WERI-Rb-1 (cell line): ENCODE data around the gene KLC1.

Experiments
- DNase-seq: peaks from one replicate; pipeline ENCODE4 v3.0.0-alpha.2; 2020
- H3K27ac ChIP-seq: fragments of 250-450 bp; sonication (Bioruptor Pico); 2 replicates; pipeline ENCODE4 v1.5.1; 2020; ENCODE audit warnings: mild to moderate bottlenecking, moderate library complexity
- H3K27me3 ChIP-seq: fragments of 250-450 bp; sonication (Bioruptor Pico); 2 replicates; pipeline ENCODE4 v1.5.1; 2021; ENCODE audit warnings: mild to moderate bottlenecking, low read depth, moderate library complexity; ENCODE audit not compliant: insufficient read depth, severe bottlenecking
- H3K36me3 ChIP-seq: fragments of 250-450 bp; sonication (Bioruptor Pico); 2 replicates; pipeline ENCODE4 v1.5.1; 2020; ENCODE audit warnings: mild to moderate bottlenecking, moderate library complexity
- H3K4me3 ChIP-seq: 2 replicates; pipeline ENCODE4 v1.5.1; 2011; ENCODE audit warnings: low read depth, mild to moderate bottlenecking, control low read depth, low read length
- H3K9me3 ChIP-seq: fragments of 250-450 bp; sonication (Bioruptor Pico); 2 replicates; pipeline ENCODE4 v1.5.1; 2021; ENCODE audit warnings: mild to moderate bottlenecking, moderate library complexity; ENCODE audit not compliant: severe bottlenecking
- CTCF ChIP-seq: IDR thresholded peaks from 2 replicates; pipeline ENCODE4 v1.5.1; 2011; ENCODE audit warnings: low read depth, mild to moderate bottlenecking, control low read depth, inconsistent platforms, low read length

KLC1 gene

GRCh38 chr14:103715052-103716000 is 86.3 kb downstream of the KLC1 start, which contains the start of the genes XRCC3 and ZFYVE21:
TSS of gene XRCC3 (minus strand) at chr14:103715451. CDS start at chr14:103711087, 4,364 bp downstream.
TSS of gene ZFYVE21 (plus strand) at chr14:103715810. CDS start at chr14:103715842, 32 bp downstream.
- H3K4me3 ChIP-seq, result peak within 1 kb of the TSS; percentile 69
- peaks cover 38% of the 10 kb centered on the region for H3K36me3 ChIP-seq
- no peaks in the 10 kb centered on the region for H3K27me3 ChIP-seq
- no peak for TF ChIP-seq CTCF
- peak within 1 kb of the TSS; percentile 92 for H3K27ac ChIP-seq
- H3K9me3 ChIP-seq, result no peaks in the 10 kb centered on the region
- peak; percentile 99 for DNase-seq

GRCh38 chr14:103716091-103716801 is 87.2 kb downstream of the KLC1 start:
- TF ChIP-seq CTCF, result no peak
- peaks cover 30% of the 10 kb centered on the region for H3K36me3 ChIP-seq
- H3K9me3 ChIP-seq, result no peaks in the 10 kb centered on the region
- peak overlapping the region; percentile 69 for H3K4me3 ChIP-seq
- no peaks in the 10 kb centered on the region for H3K27me3 ChIP-seq
- DNase-seq, result peak; percentile 27
- H3K27ac ChIP-seq, result peak overlapping the region; percentile 77

GRCh38 chr14:103716899-103717411 is 87.9 kb downstream of the KLC1 start:
- DNase-seq, result no peak
- Histone ChIP-seq H3K4me3 (peak overlapping the region; percentile 69), H3K9me3 (no peaks in the 10 kb centered on the region), H3K36me3 (peaks cover 25% of the 10 kb centered on the region), H3K27ac (no peak overlapping the region), H3K27me3 (no peaks in the 10 kb centered on the region)
- TF ChIP-seq CTCF, result no peak

GRCh38 chr14:103718572-103718971 is 89.6 kb downstream of the KLC1 start:
- Histone ChIP-seq H3K27me3 (no peaks in the 10 kb centered on the region), H3K36me3 (peaks cover 13% of the 10 kb centered on the region), H3K4me3 (no peak overlapping the region), H3K9me3 (no peaks in the 10 kb centered on the region), H3K27ac (no peak overlapping the region)
- no peak for TF ChIP-seq CTCF
- no peak for DNase-seq

GRCh38 chr14:103719751-103720150 is 90.7 kb downstream of the KLC1 start:
- H3K36me3 ChIP-seq, result peaks cover 7% of the 10 kb centered on the region; the same call in 1 of the 2 replicates
- no peak for DNase-seq
- no peak overlapping the region for H3K4me3 ChIP-seq
- H3K9me3 ChIP-seq, result no peaks in the 10 kb centered on the region
- no peaks in the 10 kb centered on the region for H3K27me3 ChIP-seq
- H3K27ac ChIP-seq, result no peak overlapping the region
- no peak for TF ChIP-seq CTCF
